ENCODE measurements around the gene INTS4.
"Not testable (repeated sequence)": the region's sequence is repeated elsewhere in the genome, so short reads cannot be mapped to it uniquely, and the experiment has no call there.

Gene INTS4

DNA sequence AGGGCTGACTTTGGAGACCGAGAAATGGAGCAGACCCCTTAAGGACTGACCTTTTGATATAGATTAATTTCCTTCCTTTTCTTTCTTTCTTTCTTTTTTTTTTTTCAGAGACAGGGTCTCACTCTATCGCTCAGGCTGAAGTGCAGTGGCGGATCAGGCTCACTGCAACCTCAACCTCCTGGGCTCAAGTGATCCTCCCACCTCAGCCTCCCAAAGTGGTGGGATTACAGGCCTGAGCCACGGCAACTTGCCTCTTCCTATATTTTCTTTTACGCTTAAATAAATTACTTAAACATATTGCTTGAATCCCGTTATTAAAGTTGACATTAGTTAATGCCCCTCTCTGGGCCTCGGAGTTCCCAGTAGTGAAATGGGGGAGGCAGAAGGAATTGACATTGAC is 29.0 kb upstream of the INTS4 start:
- DNase-seq, result no peak

DNA sequence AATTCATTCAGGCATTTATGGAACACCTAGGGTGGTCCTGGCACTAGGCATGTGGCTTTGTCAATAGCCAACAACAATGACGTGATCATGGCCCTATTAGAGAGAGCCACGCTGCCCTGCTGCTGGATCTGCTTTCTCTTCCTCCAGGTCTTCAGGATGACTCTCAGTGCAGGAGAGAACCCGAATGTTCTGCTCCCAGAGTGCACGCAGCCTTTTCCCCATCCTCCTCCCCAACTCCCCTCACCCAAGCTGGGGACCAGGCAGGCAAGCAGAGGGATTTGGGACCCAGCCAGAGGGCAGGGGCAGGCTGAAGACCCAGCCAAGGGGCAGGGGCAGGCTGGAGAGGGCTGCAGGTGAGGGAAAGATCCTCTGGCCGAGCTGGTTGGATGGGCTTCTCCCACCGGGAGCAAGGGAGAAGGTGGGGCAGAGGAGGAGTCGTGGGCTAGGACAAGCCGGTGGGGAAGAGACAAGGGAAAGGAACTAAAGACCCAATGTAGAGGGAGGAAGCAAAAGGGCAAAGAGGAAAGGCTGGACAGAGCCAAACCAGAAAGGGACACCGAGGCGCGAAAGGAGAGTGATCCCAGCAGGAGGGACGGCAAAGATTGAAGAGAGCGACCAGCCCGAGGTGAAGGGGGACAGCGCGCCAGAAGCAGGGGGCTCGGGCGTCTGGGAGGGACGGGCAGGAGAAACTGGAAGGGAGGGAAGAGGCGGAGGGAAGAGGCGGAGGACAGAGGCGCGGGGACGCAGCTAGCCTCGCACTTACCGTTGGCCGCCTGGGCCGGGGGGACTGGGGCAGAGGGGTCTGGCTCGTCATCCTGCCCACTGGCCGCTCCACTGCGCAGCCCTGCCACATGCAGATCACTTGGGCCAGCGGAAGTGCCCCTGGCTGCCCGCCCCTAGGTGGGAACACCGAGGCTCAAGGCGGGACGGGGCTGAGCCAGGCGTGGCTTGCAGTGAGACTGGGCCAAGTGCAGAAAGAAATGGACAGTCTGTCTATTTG is 28.2 kb upstream of the INTS4 start, which contains the start of gene KCTD14:
TSS of gene KCTD14 (minus strand) at position 880 of the 1,000 bp plus-strand sequence. CDS start at position 853, 27 bp downstream.
- DNase-seq, result no peak

- no peak for DNase-seq
Measured at GRCh38 chr11:78021611-78022010, 27.1 kb upstream of the INTS4 start.

GRCh38 chr11:78020246-78020645 is 25.8 kb upstream of the INTS4 start:
- DNase-seq, result no peak

- DNase-seq, result no peak
Measured at GRCh38 chr11:78019808-78020207, 25.3 kb upstream of the INTS4 start.

DNA sequence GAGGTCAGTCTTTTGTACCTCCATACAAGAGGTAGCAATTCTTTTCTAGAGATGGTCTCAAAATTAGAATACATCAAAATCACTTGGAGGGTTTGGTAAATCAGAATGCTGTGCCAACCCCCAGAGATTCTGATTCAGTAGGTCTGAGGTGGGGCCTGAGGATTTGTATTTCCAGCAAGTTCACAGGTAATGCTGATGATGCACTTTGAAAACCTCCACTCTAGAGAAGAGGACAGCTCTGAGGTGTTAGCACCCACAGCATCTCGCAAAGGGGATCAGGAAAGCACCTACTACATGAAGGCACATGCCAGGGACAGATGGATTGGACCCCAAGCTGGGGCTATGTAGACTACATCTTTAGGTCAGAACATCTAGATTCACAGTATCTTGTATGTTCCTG is 21.4 kb upstream of the INTS4 start:
- DNase-seq, result no peak

DNA sequence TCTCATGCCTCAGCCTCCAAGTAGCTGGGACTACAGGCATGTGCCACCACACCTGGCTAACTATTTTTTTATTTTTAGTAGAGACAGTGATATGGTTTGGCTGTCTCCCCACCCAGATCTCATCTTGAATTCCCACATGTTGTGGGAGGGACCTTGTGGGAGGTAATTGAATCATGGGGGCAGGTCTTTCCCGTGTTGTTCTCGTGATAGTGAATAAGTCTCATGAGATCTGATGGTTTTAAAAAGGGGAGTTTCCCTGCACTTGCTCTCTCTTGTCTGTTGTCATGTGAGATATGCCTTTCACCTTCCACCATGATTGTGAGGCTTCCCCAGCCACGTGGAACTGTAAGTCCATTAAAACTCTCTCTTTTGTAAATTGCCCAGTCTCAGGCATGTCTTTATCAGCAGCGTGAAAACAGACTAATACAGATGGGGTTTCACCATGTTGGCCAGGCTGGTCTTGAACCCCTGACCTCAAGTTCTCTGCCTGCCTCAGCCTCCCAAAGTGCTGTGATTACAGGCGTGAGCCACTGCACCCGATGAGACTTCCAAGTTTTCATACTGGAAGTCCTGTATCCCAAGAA is 20.6 kb upstream of the INTS4 start:
- DNase-seq, result not testable (repeated sequence)

DNA sequence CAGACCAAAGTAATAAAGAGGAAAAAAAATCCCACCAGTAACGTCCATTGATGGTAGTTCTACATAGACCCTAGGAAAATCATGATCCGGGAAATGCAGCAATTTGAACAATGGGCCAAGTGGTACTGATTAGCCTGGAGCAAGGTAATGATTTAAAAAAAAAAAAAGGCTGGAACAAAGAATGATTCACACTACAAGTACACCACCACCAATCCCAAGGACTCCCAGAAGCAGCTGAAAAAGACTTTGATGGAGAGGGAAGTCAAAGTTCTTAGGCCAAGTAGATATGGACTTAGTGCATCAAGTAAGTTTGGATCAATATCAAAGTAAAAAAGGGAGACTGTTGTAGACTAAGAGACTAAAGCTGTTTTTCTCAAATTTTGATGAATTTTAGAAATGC is 16.8 kb upstream of the INTS4 start:
- no peak for DNase-seq

- no peak for DNase-seq
Measured at GRCh38 chr11:78010755-78011154, 16.3 kb upstream of the INTS4 start.

DNA sequence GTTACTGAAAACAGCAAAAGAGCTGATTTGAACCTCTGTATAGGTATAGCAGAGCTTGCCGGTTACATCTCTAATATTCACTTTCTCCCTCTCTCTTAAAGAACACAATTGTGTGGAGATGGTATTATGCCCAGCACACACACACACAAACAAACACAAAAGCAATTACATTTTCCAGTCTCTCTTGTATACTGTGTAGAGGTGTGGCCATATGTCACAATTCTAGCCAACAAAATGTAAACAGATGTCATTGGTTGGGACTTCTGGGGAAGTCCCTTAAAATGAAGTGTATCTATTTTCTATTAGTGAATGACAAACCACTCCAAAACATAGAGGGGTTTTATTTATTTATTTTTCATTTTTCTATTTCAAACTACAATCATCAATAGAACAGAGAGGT is 15.8 kb upstream of the INTS4 start:
- no peak for DNase-seq

DNA sequence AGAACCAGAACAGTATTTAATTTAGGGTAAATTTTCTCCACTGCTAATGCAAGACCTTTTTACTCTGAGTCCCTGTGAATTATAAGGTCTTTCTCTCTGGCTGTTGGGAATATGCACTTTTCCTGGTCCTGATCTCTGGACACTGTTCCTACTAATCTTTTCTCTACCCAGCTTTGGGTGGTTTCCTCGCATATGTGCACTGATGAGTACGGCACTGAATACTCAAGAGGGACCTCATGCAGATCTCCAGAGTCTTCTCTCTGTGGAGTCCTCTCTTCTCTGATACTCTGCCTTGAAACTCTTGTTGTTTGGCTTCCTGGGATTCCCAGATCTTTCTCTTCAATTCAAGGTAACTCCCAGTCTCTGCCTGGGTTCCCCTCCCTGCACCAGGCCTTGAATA is 14.6 kb upstream of the INTS4 start:
- no peak for DNase-seq

- DNase-seq, result peak; percentile 26 to 60
Measured at GRCh38 chr11:78000193-78000592, 5.7 kb upstream of the INTS4 start.

- DNase-seq, result peak in 1 of 2 donors; percentile 2
Measured at GRCh38 chr11:77999446-78000030, 5.1 kb upstream of the INTS4 start.

GRCh38 chr11:77993902-77994301 is 566 bp downstream of the INTS4 start:
- no peak for DNase-seq

- DNase-seq, result no peak
Measured at GRCh38 chr11:77990981-77991380, 3.5 kb downstream of the INTS4 start.

DNA sequence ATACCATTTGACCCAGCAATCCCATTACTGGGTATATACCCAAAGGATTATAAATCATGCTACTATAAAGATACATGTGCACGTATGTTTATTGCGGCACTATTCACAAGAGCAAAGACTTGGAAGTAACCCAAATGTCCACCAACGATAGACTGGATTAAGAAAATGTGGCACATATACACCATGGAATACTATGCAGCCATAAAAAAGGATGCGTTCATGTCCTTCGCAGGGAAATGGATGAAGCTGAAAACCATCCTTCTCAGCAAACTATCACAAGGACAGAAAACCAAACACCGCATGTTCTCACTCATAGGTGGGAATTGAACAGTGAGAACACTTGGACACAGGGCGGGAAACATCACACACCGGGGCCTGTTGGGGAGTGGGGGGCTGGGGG is 8.0 kb downstream of the INTS4 start:
- DNase-seq, result not testable (repeated sequence)

DNA sequence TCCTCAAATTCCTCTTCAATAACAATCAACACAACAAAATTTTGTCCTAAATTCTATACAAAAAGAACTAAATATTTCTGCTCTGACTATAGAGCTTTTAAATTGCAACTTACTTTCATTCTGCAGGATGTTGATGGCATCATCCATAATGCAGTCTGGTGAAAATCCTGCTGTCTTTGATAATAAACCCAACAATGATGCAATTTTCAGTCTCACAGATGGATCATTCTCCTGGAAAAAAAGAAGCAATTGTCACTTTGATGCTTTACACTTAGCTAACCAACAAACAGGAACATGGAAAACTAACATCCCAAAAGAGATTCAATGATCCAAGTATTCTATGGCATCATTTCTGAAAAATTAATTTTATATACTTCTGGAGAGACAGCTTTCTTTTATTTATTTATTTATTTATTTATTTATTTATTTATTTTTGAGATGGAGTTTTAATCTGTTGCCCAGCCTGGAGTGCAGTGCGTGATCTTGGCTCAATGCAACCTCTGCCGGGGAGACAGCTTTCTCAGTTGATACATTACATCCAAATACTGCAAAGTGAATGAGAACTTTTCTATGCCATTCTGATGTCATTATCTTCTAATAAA is 13.0 kb downstream of the INTS4 start:
- no peak for DNase-seq

DNA sequence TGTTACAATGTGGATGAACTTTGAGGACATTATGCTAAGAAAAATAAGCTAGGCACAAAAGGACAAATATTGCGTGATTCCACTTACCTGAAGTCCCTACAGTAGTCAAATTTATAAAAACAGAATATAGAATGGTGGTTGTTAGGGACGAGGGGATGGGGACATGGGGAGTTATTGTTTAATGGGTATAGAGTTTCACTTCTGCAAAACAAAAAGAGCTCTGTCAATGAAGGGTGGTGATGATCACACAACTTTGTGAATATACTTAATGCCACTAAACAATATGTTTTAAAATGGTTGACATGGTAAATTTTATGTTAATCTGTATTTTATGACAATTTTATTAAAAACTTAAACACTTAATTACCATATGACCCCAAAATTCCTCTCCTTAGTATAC is 26.1 kb downstream of the INTS4 start:
- DNase-seq, result no peak

DNA sequence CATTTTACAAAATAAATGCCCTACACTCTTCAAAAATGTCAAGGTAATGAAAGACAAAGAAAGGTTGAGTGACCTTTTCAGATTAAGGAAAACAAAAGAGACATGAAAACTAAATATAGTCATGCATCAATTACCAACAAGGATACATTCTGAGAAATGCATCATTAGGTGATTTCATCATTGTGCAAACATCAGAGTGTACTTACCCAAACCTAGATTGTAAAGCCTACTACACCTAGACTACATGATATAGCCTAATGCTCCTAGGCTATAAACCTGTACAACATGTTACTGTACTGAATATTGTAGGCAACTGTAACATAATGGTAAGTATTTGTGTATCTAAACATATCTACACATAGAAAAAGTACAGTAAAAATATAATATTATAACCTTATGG is 26.7 kb downstream of the INTS4 start:
- DNase-seq, result no peak

GRCh38 chr11:77967121-77967520 is 27.3 kb downstream of the INTS4 start:
- DNase-seq, result no peak

GRCh38 chr11:77966338-77966737 is 28.1 kb downstream of the INTS4 start:
- DNase-seq, result no peak

GRCh38 chr11:77959434-77959833 is 35.0 kb downstream of the INTS4 start:
- no peak for DNase-seq

GRCh38 chr11:77958583-77959177 is 35.8 kb downstream of the INTS4 start:
- DNase-seq, result not testable (repeated sequence)

Measured in CD4-positive, alpha-beta T cell treated with Interleukin-1 beta for 1 hour (primary cell).